Ishikawa (cell line): ENCODE measurements around the gene BASP1.

Experiments used
- CEBPB ChIP-seq: IDR thresholded peaks from 2 replicates; pipeline ENCODE4 v1.6.1; 2012
- EP300 ChIP-seq: IDR thresholded peaks from 2 replicates; pipeline ENCODE4 v1.6.1; 2012; ENCODE audit warnings: borderline replicate concordance
- MAX ChIP-seq: IDR thresholded peaks from 2 replicates; pipeline ENCODE4 v1.6.1; 2012
- RAD21 ChIP-seq: IDR thresholded peaks from 2 replicates; pipeline ENCODE4 v1.6.1; 2012; ENCODE audit warnings: low read depth
- TAF1 ChIP-seq: IDR thresholded peaks from 2 replicates; pipeline ENCODE4 v1.6.1; 2012; ENCODE audit warnings: low read depth, mild to moderate bottlenecking
- YY1 ChIP-seq: IDR thresholded peaks from 2 replicates; pipeline ENCODE4 v1.6.1; 2012; ENCODE audit warnings: low read depth

DNA sequence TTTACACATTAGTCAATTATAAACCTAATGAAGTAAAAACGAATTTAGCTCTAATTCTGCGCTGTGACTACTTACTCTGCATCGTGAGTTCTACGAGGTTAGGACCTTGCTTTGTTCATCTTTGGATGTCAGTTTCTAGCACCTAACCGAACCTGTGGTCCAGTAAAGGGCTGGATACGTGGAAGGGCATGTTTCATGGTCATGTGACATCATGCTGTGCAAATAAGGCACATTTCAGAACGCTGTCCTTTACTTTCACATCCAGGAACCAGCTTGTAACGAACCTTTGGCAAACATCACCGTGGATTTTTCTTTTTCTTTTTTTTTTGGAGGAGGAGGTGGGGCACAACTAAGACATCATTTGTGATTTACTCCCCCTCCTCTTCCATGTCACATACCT, 15.0 kb downstream of the BASP1 start:
- TF ChIP-seq YY1 (no peak), TAF1 (no peak), EP300 (no peak), RAD21 (no peak), MAX (no peak), CEBPB (no peak)
